HG03432 (cell line): ENCODE measurements around the gene AGAP6.
A peak's percentile ranks its signal among the peaks of the same experiment; 100 is the strongest.
"Not testable (repeated sequence)": the region's sequence is repeated elsewhere in the genome, so short reads cannot be mapped to it uniquely, and the experiment has no call there.

Experiments
- ATAC-seq: cut with Tn5 transposase; IDR thresholded peaks from one replicate; pipeline ENCODE4 v1.9.1; 2021; ENCODE audit warnings: mild to moderate bottlenecking, moderate library complexity; ENCODE audit not compliant: unreplicated experiment

Gene AGAP6

GRCh38 chr10:49988376-49988775 is at the start of gene AGAP6:
AGAP6 (plus strand) TSS chr10:49988406; CDS start chr10:49988716, 310 bp downstream.
- not testable (repeated sequence) for ATAC-seq

- peak; percentile 83 for ATAC-seq
Observed at GRCh38 chr10:49941447-49942338, 46.5 kb upstream of the AGAP6 start, which contains the start of the genes PARG and TIMM23B. PARG (minus strand) TSS chr10:49942027; CDS start chr10:49941725, 302 bp downstream. TIMM23B (plus strand) TSS chr10:49942053; CDS start chr10:49942195, 142 bp downstream.

GRCh38 chr10:49942339-49942705 is 45.9 kb upstream of the AGAP6 start:
- peak; percentile 15 for ATAC-seq

- not testable (repeated sequence) for ATAC-seq
Observed at GRCh38 chr10:49943607-49944006, 44.6 kb upstream of the AGAP6 start.

- peak; percentile 91 for ATAC-seq
Observed at GRCh38 chr10:49948142-49948541, 40.1 kb upstream of the AGAP6 start.

- ATAC-seq, result peak; percentile 11
Observed at GRCh38 chr10:49948737-49949136, 39.5 kb upstream of the AGAP6 start.

GRCh38 chr10:49952006-49952405 is 36.2 kb upstream of the AGAP6 start:
- not testable (repeated sequence) for ATAC-seq

GRCh38 chr10:49953122-49953521 is 35.1 kb upstream of the AGAP6 start:
- ATAC-seq, result not testable (repeated sequence)

GRCh38 chr10:49970331-49970857 is 17.8 kb upstream of the AGAP6 start:
- not testable (repeated sequence) for ATAC-seq

GRCh38 chr10:49971466-49971865 is 16.7 kb upstream of the AGAP6 start:
- ATAC-seq, result not testable (repeated sequence)

GRCh38 chr10:49972094-49972493 is 16.1 kb upstream of the AGAP6 start:
- not testable (repeated sequence) for ATAC-seq

- ATAC-seq, result not testable (repeated sequence)
Observed at GRCh38 chr10:49977756-49978155, 10.4 kb upstream of the AGAP6 start.

GRCh38 chr10:49987207-49987606 is 999 bp upstream of the AGAP6 start:
- not testable (repeated sequence) for ATAC-seq

- ATAC-seq, result not testable (repeated sequence)
Observed at GRCh38 chr10:49995321-49995720, 7.1 kb downstream of the AGAP6 start.

GRCh38 chr10:50014024-50014423 is 25.8 kb downstream of the AGAP6 start:
- not testable (repeated sequence) for ATAC-seq

GRCh38 chr10:50015596-50016220 is 27.5 kb downstream of the AGAP6 start:
- ATAC-seq, result not testable (repeated sequence)

GRCh38 chr10:50016926-50017325 is 28.7 kb downstream of the AGAP6 start:
- not testable (repeated sequence) for ATAC-seq

- ATAC-seq, result not testable (repeated sequence)
Observed at GRCh38 chr10:50017646-50018045, 29.4 kb downstream of the AGAP6 start.

GRCh38 chr10:50019279-50019678 is 31.1 kb downstream of the AGAP6 start:
- not testable (repeated sequence) for ATAC-seq

- not testable (repeated sequence) for ATAC-seq
Observed at GRCh38 chr10:50020451-50021024, 32.3 kb downstream of the AGAP6 start.

- no peak for ATAC-seq
Observed at GRCh38 chr10:50021646-50022045, 33.4 kb downstream of the AGAP6 start.
